ENCODE results near the gene CCDC142.

The CCDC142 gene

GRCh38 chr2:74499267-74499939 is 16.6 kb upstream of the CCDC142 start, which contains the start of gene LBX2:
Gene LBX2, minus strand, starts transcription at chr2:74499603. Its CDS starts 66 bp downstream, at chr2:74499537.
- no peak for TF ChIP-seq CTCF (IDR thresholded peaks at IDR 0.05; ENCODE audit: low read depth, low read length, missing control alignments)
- Histone ChIP-seq H3K36me3 (replicated peaks) (no peaks in the 10 kb centered on the region), H3K4me3 (ENCODE audit: low read depth, low read length) (peak within 1 kb of the TSS; percentile 45), H3K27ac (no peak within 1 kb of the TSS), H3K27me3 (replicated peaks) (peaks cover 17% of the 10 kb centered on the region)
- in situ Hi-C loops (cut with HindIII; ENCODE audit: low pct_ligation_motif_present, low sequenced_read_pairs), result no loop called here
- no peak for DNase-seq

- H3K27me3 ChIP-seq (replicated peaks), result peaks cover 17% of the 10 kb centered on the region
- in situ Hi-C loops (cut with HindIII; ENCODE audit: low pct_ligation_motif_present, low sequenced_read_pairs), result no loop called here
- no peak for TF ChIP-seq CTCF (IDR thresholded peaks at IDR 0.05; ENCODE audit: low read depth, low read length, missing control alignments)
- H3K4me3 ChIP-seq (ENCODE audit: low read depth, low read length), result peak overlapping the region; percentile 45
- peaks cover 6% of the 10 kb centered on the region for H3K36me3 ChIP-seq (replicated peaks)
- no peak for DNase-seq
- H3K27ac ChIP-seq, result no peak overlapping the region
Measured at GRCh38 chr2:74498500-74499266, 15.9 kb upstream of the CCDC142 start.

- TF ChIP-seq CTCF (IDR thresholded peaks at IDR 0.05; ENCODE audit: low read depth, low read length, missing control alignments), result no peak
- in situ Hi-C loops (cut with HindIII; ENCODE audit: low pct_ligation_motif_present, low sequenced_read_pairs), result no loop called here
- DNase-seq, result no peak
- Histone ChIP-seq H3K36me3 (replicated peaks) (peaks cover 7% of the 10 kb centered on the region), H3K4me3 (ENCODE audit: low read depth, low read length) (peak overlapping the region; percentile 45), H3K27ac (no peak overlapping the region), H3K27me3 (replicated peaks) (peaks cover 17% of the 10 kb centered on the region)
Measured at GRCh38 chr2:74497777-74498499, 15.1 kb upstream of the CCDC142 start.

- in situ Hi-C loops (cut with HindIII; ENCODE audit: low pct_ligation_motif_present, low sequenced_read_pairs), result no loop called here
- H3K27ac ChIP-seq, result no peak overlapping the region
- no peak for TF ChIP-seq CTCF (IDR thresholded peaks at IDR 0.05; ENCODE audit: low read depth, low read length, missing control alignments)
- no peak overlapping the region for H3K4me3 ChIP-seq (ENCODE audit: low read depth, low read length)
- peaks cover 10% of the 10 kb centered on the region for H3K36me3 ChIP-seq (replicated peaks)
- peaks cover 17% of the 10 kb centered on the region for H3K27me3 ChIP-seq (replicated peaks)
- no peak for DNase-seq
Measured at GRCh38 chr2:74496997-74497776, 14.4 kb upstream of the CCDC142 start.

- in situ Hi-C loops (cut with HindIII; ENCODE audit: low pct_ligation_motif_present, low sequenced_read_pairs), result no loop called here
- peaks cover 17% of the 10 kb centered on the region for H3K27me3 ChIP-seq (replicated peaks)
- H3K4me3 ChIP-seq (ENCODE audit: low read depth, low read length), result no peak overlapping the region
- no peak for DNase-seq
- TF ChIP-seq CTCF (IDR thresholded peaks at IDR 0.05; ENCODE audit: low read depth, low read length, missing control alignments), result no peak
- peaks cover 27% of the 10 kb centered on the region for H3K36me3 ChIP-seq (replicated peaks)
- H3K27ac ChIP-seq, result no peak overlapping the region
Measured at GRCh38 chr2:74495440-74495839, 12.6 kb upstream of the CCDC142 start.

Measured in brain microvascular endothelial cell (primary cell).